Memory B cell (primary cell): ENCODE measurements around the gene DGUOK.

Experiments used
- ATAC-seq: fragments of 150-1000 bp; cut with Tn5 transposase; 2 replicates; pipeline ENCODE4 v1.10.0; 2021; ENCODE audit warnings: low read depth, mild to moderate bottlenecking, moderate library complexity
- DNase-seq, 2 donors: peaks; one replicate each; pipeline ENCODE4 v3.0.0; 2022; ENCODE audit warnings: low spot score in 2 of 2
- H3K27ac Mint-ChIP-seq: one replicate; pipeline ENCODE4 v1.8.0; 2022; ENCODE audit warnings: mild to moderate bottlenecking, moderate library complexity, mixed read lengths
- H3K27me3 Mint-ChIP-seq: one replicate; pipeline ENCODE4 v1.8.0; 2022; ENCODE audit warnings: mixed read lengths
- H3K36me3 Mint-ChIP-seq: one replicate; pipeline ENCODE4 v1.8.0; 2022; ENCODE audit warnings: mild to moderate bottlenecking, mixed read lengths
- H3K4me1 Mint-ChIP-seq: one replicate; pipeline ENCODE4 v1.8.0; 2022; ENCODE audit warnings: mixed read lengths
- H3K4me3 Mint-ChIP-seq: one replicate; pipeline ENCODE4 v1.8.0; 2022; ENCODE audit warnings: mild to moderate bottlenecking, moderate library complexity, mixed read lengths
- H3K9me3 Mint-ChIP-seq: one replicate; pipeline ENCODE4 v1.8.0; 2022; ENCODE audit warnings: mixed read lengths

Gene DGUOK

DNA sequence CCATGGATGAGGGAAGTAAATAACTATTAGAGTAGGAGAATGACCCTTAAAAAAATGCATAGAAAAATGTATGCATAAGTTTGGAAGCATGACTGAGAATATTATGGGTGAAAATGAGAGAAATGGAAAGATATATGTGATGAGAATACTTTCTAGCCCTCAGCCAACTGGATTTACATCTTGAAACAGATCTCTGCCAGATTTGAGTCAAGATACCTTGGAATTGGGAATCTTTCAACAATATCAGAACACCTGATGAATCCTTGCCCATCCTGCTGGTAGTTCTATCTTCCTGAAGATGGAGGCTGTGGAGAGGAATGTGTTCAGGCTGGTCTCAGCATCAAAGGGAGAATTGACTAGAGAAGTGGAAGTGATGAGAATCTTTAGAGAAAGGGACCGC lies 63.9 kb downstream of the DGUOK start:
- no peaks in the 10 kb centered on the region for H3K27me3 Mint-ChIP-seq
- DNase-seq, result no peak
- ATAC-seq, result no peak
- H3K27ac Mint-ChIP-seq, result no peak overlapping the region
- H3K9me3 Mint-ChIP-seq, result peaks cover 5% of the 10 kb centered on the region
- peaks cover 66% of the 10 kb centered on the region for H3K4me1 Mint-ChIP-seq
- H3K36me3 Mint-ChIP-seq, result peaks cover 21% of the 10 kb centered on the region
- no peak overlapping the region for H3K4me3 Mint-ChIP-seq

DNA sequence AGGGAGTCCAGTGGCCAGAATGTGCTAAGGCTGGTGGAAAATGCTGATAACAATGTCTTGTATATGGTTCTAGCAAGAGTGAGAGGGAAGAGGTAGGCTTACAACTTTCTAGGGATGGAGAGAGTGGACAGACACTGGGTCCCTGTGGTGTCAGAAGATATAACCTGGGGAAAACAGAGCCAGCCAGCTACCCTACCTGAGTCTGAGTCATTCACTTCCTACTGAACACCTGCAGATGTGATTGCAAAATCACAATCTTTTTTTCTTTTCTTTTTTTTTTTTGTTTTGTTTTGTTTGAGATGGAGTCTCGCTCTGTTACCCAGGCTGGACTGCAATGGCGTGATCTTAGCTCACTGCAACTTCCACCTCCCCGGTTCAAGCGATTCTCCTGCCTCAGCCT lies 65.4 kb downstream of the DGUOK start:
- no peak for ATAC-seq
- no peak for DNase-seq
- Mint-ChIP-seq H3K27me3 (no peaks in the 10 kb centered on the region), H3K4me3 (no peak overlapping the region), H3K36me3 (peaks cover 21% of the 10 kb centered on the region), H3K9me3 (peaks cover 5% of the 10 kb centered on the region), H3K4me1 (peaks cover 61% of the 10 kb centered on the region), H3K27ac (no peak overlapping the region)

DNA sequence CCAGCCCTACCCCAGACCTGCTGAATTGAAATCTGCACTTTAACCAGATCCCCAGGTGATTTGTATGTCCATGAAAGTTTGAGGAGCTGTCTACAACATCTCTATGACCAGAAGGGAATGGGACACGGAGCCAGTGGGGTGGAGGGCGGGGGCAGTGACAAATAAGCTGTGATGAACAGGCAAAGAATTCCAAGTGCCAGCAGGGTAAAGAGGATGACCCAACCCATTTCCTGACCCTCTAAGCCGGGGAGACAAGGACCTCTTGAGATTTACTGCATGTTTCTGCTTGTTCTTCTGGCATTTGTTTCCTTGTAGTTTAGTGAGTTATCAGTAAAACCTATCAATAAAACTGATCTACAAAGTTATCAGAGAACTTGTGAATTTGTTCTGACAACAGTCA lies 66.7 kb downstream of the DGUOK start:
- Mint-ChIP-seq H3K4me1 (peaks cover 57% of the 10 kb centered on the region), H3K27ac (peak overlapping the region; percentile 82), H3K27me3 (no peaks in the 10 kb centered on the region), H3K36me3 (peaks cover 21% of the 10 kb centered on the region), H3K9me3 (peaks cover 5% of the 10 kb centered on the region), H3K4me3 (no peak overlapping the region)
- DNase-seq (no peak), ATAC-seq (no peak)

DNA sequence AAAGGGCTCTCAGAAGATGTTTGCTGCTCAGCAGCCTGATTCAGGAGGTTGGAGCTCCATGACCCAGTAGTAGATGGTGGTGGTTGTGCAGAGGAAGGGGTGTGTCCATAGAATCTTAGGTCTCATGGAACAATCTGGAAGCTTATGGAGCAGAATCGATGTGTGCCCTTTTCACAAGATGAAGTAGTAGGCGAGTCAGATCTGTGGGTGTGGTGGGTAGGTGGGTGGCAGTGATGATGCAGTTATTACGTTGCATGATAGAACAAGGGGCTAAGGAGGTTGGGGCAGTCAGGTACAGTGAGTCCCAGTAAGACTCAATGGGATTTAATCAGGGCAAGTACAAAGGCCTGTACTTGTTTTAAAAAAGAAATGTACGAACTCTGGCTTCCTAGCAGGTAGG lies 67.1 kb downstream of the DGUOK start:
- ATAC-seq, result no peak
- H3K36me3 Mint-ChIP-seq, result peaks cover 20% of the 10 kb centered on the region
- H3K4me1 Mint-ChIP-seq, result peaks cover 58% of the 10 kb centered on the region
- no peaks in the 10 kb centered on the region for H3K27me3 Mint-ChIP-seq
- no peak for DNase-seq
- peak overlapping the region; percentile 82 for H3K27ac Mint-ChIP-seq
- peaks cover 5% of the 10 kb centered on the region for H3K9me3 Mint-ChIP-seq
- H3K4me3 Mint-ChIP-seq, result no peak overlapping the region

DNA sequence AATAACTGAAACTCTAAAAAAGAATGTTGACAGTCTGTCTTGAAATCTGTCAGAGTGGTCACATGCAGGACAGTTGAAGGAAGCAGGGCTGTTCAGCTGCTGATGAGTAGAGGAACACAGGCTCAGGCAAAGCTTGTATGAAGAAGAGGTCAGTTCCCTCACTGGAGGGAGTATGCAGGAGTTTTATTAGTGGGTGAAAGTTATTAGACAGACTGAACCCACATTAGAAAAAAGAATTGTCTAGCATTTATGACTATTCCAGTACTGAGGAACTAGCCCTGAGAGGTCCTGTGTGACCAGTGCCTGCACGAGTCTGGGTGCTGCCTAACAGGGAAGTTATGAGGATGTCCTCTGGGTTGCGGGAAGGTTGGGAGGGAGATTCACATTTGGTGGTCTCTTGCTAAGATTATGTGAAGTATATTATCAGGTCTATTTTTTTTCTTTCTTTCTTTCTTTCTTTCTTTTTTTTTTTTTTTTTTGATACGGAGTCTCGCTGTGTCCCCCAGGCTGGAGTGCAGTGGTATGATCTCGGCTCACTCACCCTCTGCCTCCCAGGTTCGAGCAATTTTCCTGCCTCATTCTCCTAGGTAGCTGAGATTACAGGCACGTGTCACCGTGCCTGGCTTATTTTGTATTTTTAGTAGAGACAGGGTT lies 67.6 kb downstream of the DGUOK start:
- Mint-ChIP-seq H3K36me3 (peaks cover 19% of the 10 kb centered on the region), H3K4me3 (no peak overlapping the region), H3K4me1 (peaks cover 58% of the 10 kb centered on the region), H3K27me3 (no peaks in the 10 kb centered on the region), H3K9me3 (peaks cover 5% of the 10 kb centered on the region), H3K27ac (peak overlapping the region; percentile 82)
- DNase-seq (no peak), ATAC-seq (no peak)

DNA sequence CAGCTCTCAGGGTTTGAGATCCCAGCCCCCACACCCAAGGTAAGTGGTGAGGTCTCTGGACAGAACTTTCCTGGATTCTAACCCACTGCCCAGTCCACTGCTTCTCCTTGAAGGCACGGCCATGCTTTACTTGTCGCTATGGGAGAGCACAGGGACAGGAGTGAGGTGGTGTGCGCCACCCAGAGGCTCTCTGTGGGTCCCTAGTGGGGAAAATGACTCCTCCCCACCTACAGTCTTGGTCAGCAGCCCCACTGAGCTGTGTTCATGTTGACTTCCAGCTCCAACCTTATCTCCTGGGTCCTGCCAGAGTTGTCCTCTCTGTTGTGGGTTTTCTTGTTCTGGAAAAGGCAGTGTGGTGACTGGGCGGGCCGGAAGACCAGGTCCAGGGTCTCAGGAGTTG lies 69.1 kb downstream of the DGUOK start:
- Mint-ChIP-seq H3K27me3 (no peaks in the 10 kb centered on the region), H3K4me1 (peaks cover 60% of the 10 kb centered on the region), H3K36me3 (peaks cover 6% of the 10 kb centered on the region), H3K4me3 (no peak overlapping the region), H3K27ac (no peak overlapping the region), H3K9me3 (peaks cover 3% of the 10 kb centered on the region)
- DNase-seq (no peak), ATAC-seq (peak; percentile 37)

- no peak overlapping the region for H3K27ac Mint-ChIP-seq
- H3K4me1 Mint-ChIP-seq, result peaks cover 70% of the 10 kb centered on the region
- peaks cover 2% of the 10 kb centered on the region for H3K36me3 Mint-ChIP-seq
- ATAC-seq, result no peak
- no peaks in the 10 kb centered on the region for H3K9me3 Mint-ChIP-seq
- no peak overlapping the region for H3K4me3 Mint-ChIP-seq
- no peak for DNase-seq
- H3K27me3 Mint-ChIP-seq, result no peaks in the 10 kb centered on the region
Observed at GRCh38 chr2:73997813-73998212, 71.1 kb downstream of the DGUOK start.

DNA sequence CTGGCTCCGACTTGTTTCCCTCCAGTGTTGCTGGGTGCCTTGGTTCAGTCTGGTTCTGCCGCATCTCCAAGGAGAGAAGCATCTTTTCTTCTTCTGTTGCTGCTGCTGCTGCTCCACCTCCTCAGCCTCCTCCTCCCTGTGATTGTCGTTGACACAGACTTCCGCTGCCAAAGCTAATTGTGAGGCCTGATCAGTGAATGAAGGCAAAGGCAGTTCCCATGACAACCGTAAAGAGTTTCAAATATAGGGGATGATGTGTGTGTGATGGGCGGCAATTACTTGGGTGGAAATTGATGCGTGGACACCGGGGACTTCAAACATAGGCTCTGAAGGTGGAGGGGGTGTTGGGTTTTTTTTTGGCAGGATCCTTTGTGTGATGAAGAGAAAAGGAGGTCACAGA lies 71.8 kb downstream of the DGUOK start:
- H3K36me3 Mint-ChIP-seq, result peaks cover 2% of the 10 kb centered on the region
- H3K4me1 Mint-ChIP-seq, result peaks cover 69% of the 10 kb centered on the region
- no peak overlapping the region for H3K4me3 Mint-ChIP-seq

DNA sequence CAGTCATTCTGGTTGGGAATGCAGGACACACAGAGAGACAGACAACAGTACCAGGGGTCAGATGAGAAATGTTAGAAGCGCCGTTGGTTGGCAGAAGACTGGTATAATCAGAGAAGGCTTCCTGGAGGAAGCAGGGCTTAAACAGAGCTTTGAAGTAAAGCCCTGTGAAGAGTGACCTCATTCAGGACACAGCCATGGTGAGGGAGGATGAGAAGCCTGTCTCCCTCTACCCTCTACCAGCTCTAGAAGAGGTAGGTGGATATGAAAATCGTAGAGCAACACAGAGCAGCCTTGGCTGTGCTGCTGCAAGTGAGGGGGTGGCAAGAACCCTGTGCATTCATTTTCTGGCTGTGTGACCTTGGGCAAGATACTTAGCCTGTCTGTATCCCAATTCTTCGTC lies 72.3 kb downstream of the DGUOK start:
- H3K4me3 Mint-ChIP-seq, result no peak overlapping the region

More for the DNA sequence above, 71.8 kb downstream of the DGUOK start:
- no peaks in the 10 kb centered on the region for H3K27me3 Mint-ChIP-seq
- peak overlapping the region; percentile 43 for H3K27ac Mint-ChIP-seq
- ATAC-seq, result no peak
- DNase-seq, result no peak
- no peaks in the 10 kb centered on the region for H3K9me3 Mint-ChIP-seq

DNA sequence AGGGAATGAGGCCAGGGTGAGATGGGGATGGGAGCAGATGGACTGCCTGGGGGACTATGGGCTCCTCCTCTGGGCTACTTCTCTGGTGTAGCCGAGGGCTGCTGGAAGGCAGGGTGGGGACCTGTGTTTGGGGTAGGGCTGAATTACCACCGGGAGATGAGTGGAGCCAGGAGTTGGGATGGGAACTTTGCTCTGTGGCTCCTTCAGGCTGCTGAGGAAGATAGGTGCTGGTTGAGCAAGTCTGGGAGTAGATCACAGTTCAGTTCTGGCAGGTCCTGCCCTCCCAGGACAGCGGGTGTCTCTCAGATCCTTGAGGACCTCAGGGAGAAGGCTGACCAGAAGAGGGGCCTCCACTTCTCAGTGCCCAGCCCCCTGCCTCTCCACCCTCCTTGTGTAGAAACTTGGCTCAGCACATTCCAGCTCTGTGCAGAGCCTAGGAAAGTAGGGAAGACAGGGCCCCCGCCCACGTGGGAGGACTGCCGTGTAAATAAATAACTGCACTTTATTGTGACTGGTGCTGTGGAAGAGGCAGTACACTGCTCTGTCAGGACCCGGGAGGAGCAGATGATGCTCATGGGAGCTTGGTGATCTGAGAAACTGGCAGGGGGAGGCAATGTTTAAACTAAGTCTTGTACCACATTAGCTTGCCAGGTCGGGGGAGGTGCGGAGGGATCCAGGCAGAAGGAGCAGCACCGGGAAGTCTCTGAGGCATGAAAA lies 73.4 kb downstream of the DGUOK start:
- Mint-ChIP-seq H3K27ac (peak overlapping the region; percentile 89), H3K4me1 (peaks cover 58% of the 10 kb centered on the region), H3K27me3 (no peaks in the 10 kb centered on the region), H3K9me3 (no peaks in the 10 kb centered on the region), H3K4me3 (no peak overlapping the region), H3K36me3 (peaks cover 5% of the 10 kb centered on the region)
- ATAC-seq, result no peak
- no peak for DNase-seq

More for the DNA sequence above, 72.3 kb downstream of the DGUOK start:
- Mint-ChIP-seq H3K9me3 (no peaks in the 10 kb centered on the region), H3K36me3 (peaks cover 2% of the 10 kb centered on the region), H3K4me1 (peaks cover 64% of the 10 kb centered on the region), H3K27ac (peak overlapping the region; percentile 43), H3K27me3 (no peaks in the 10 kb centered on the region)
- DNase-seq, result no peak
- ATAC-seq, result no peak

GRCh38 chr2:74000666-74001065 lies 74.0 kb downstream of the DGUOK start:
- no peak overlapping the region for H3K4me3 Mint-ChIP-seq
- ATAC-seq (no peak), DNase-seq (no peak)
- peaks cover 5% of the 10 kb centered on the region for H3K36me3 Mint-ChIP-seq
- peaks cover 56% of the 10 kb centered on the region for H3K4me1 Mint-ChIP-seq
- H3K27me3 Mint-ChIP-seq, result no peaks in the 10 kb centered on the region
- no peaks in the 10 kb centered on the region for H3K9me3 Mint-ChIP-seq
- H3K27ac Mint-ChIP-seq, result peak overlapping the region; percentile 89

DNA sequence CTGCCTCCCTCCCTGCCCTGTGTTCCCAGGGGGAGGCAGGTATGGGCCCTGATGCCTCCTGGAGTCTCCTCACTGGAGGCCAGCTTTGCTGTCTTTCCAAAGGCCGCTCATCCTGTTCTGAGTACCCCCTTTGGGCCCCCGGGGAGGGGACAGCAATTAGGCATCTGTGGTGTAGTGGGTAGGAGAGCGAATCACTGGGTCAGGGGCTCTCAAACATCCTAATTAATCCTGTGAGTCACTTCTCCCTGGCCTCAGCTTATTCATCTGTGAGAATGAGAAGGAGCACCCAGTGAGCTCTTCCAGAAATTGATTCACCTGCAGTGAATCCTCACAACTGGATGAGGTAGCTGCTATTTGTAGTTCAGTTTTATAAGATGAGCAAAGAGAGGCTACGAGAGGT lies 74.4 kb downstream of the DGUOK start:
- ATAC-seq, result no peak
- H3K9me3 Mint-ChIP-seq, result no peaks in the 10 kb centered on the region
- no peaks in the 10 kb centered on the region for H3K27me3 Mint-ChIP-seq
- H3K36me3 Mint-ChIP-seq, result peaks cover 5% of the 10 kb centered on the region
- H3K4me1 Mint-ChIP-seq, result peaks cover 55% of the 10 kb centered on the region
- no peak for DNase-seq
- H3K4me3 Mint-ChIP-seq, result peak overlapping the region; percentile 72
- H3K27ac Mint-ChIP-seq, result peak overlapping the region; percentile 89

- ATAC-seq (peak; percentile 69), DNase-seq (no peak)
- peaks cover 56% of the 10 kb centered on the region for H3K4me1 Mint-ChIP-seq
- H3K9me3 Mint-ChIP-seq, result no peaks in the 10 kb centered on the region
- no peaks in the 10 kb centered on the region for H3K27me3 Mint-ChIP-seq
- H3K36me3 Mint-ChIP-seq, result peaks cover 5% of the 10 kb centered on the region
- peak overlapping the region; percentile 89 for H3K27ac Mint-ChIP-seq
- H3K4me3 Mint-ChIP-seq, result peak overlapping the region; percentile 72
Observed at GRCh38 chr2:74001781-74002504, 75.3 kb downstream of the DGUOK start.
